ENCODE measurements around the gene SEC22A.

Gene SEC22A

GRCh38 chr3:123258811-123259420 is 57.2 kb downstream of the SEC22A start:
- H2BK15ac ChIP-seq (ENCODE audit: low read length) = no peak overlapping the region
- no peak overlapping the region for H3K27ac ChIP-seq (replicated peaks; ENCODE audit: low read length)
- H3K14ac ChIP-seq (ENCODE audit: low read length) = no peak overlapping the region
- H3K36me3 ChIP-seq (replicated peaks in 1 of 2; ENCODE audit: control insufficient read depth in 2 of 2, insufficient read depth in 2 of 2, low read length in 2 of 2) = peaks cover 0 to 31% of the 10 kb centered on the region in 2 donors
- H2BK5ac ChIP-seq (ENCODE audit: low read length) = no peak overlapping the region
- H3K4me3 ChIP-seq (ENCODE audit: low read length in 2 of 2) = no peak overlapping the region
- no peak overlapping the region for H2BK120ac ChIP-seq (ENCODE audit: low read depth, low read length)
- no peaks in the 10 kb centered on the region for H3K4me1 ChIP-seq (ENCODE audit: control insufficient read depth in 2 of 2, insufficient read depth in 1 of 2, low read depth in 1 of 2, low read length in 2 of 2)
- DNase-seq (ENCODE audit: low spot score) = no peak
- H3K27me3 ChIP-seq (ENCODE audit: control insufficient read depth in 3 of 3, insufficient read depth in 3 of 3, low read depth in 1 of 3, low read length in 3 of 3) = no peaks in the 10 kb centered on the region
- no peak overlapping the region for H2AFZ ChIP-seq (ENCODE audit: low read length)
- no peak overlapping the region for H3K23ac ChIP-seq (ENCODE audit: low read depth, low read length, poor library complexity)
- no peak overlapping the region for H4K91ac ChIP-seq (ENCODE audit: low read depth, low read length, poor library complexity)
- no peak overlapping the region for H4K8ac ChIP-seq (ENCODE audit: low read depth, low read length)
- H2BK12ac ChIP-seq (ENCODE audit: low read length) = no peak overlapping the region
- H3K4me2 ChIP-seq (ENCODE audit: insufficient read depth, low read length, poor library complexity, severe bottlenecking) = no peak overlapping the region
- no CpG with 5 or more reads among the region's 3 CpGs for WGBS, 2 donors (ENCODE audit: extremely low coverage in 2 of 2, insufficient read length in 2 of 2, insufficient replicate concordance in 1 of 2)
- H2AK5ac ChIP-seq (ENCODE audit: low read depth, low read length) = no peak overlapping the region
- H3K4ac ChIP-seq (ENCODE audit: low read length) = no peak overlapping the region
- H3K9ac ChIP-seq (ENCODE audit: low read depth, low read length, poor library complexity) = no peak overlapping the region
- H3K18ac ChIP-seq (ENCODE audit: low read length) = no peak overlapping the region
- no peaks in the 10 kb centered on the region for H3K79me1 ChIP-seq (ENCODE audit: low read depth, low read length)
- H3K9me3 ChIP-seq (replicated peaks in 1 of 2; ENCODE audit: control insufficient read depth in 2 of 2, insufficient read depth in 1 of 2, low read depth in 1 of 2, low read length in 2 of 2) = no peaks in the 10 kb centered on the region

- DNase-seq (ENCODE audit: low spot score) = no peak
- H3K9me3 ChIP-seq (replicated peaks in 1 of 2; ENCODE audit: control insufficient read depth in 2 of 2, insufficient read depth in 1 of 2, low read depth in 1 of 2, low read length in 2 of 2) = peaks cover 0 to 13% of the 10 kb centered on the region in 2 donors
- H3K18ac ChIP-seq (ENCODE audit: low read length) = no peak overlapping the region
- H3K4me1 ChIP-seq (ENCODE audit: control insufficient read depth in 2 of 2, insufficient read depth in 1 of 2, low read depth in 1 of 2, low read length in 2 of 2) = no peaks in the 10 kb centered on the region
- no peak overlapping the region for H3K4me2 ChIP-seq (ENCODE audit: insufficient read depth, low read length, poor library complexity, severe bottlenecking)
- H3K14ac ChIP-seq (ENCODE audit: low read length) = no peak overlapping the region
- H3K36me3 ChIP-seq (replicated peaks in 1 of 2; ENCODE audit: control insufficient read depth in 2 of 2, insufficient read depth in 2 of 2, low read length in 2 of 2) = peaks cover 0 to 46% of the 10 kb centered on the region in 2 donors
- H3K4ac ChIP-seq (ENCODE audit: low read length) = no peak overlapping the region
- H3K4me3 ChIP-seq (ENCODE audit: low read length in 2 of 2) = no peak overlapping the region
- H4K8ac ChIP-seq (ENCODE audit: low read depth, low read length) = no peak overlapping the region
- H2BK15ac ChIP-seq (ENCODE audit: low read length) = no peak overlapping the region
- no peak overlapping the region for H2BK12ac ChIP-seq (ENCODE audit: low read length)
- WGBS, 2 donors (ENCODE audit: extremely low coverage in 2 of 2, insufficient read length in 2 of 2, insufficient replicate concordance in 1 of 2) = no CpG with 5 or more reads among the region's 3 CpGs
- no peak overlapping the region for H2AFZ ChIP-seq (ENCODE audit: low read length)
- no peak overlapping the region for H2AK5ac ChIP-seq (ENCODE audit: low read depth, low read length)
- H2BK120ac ChIP-seq (ENCODE audit: low read depth, low read length) = no peak overlapping the region
- no peak overlapping the region for H2BK5ac ChIP-seq (ENCODE audit: low read length)
- no peaks in the 10 kb centered on the region for H3K79me1 ChIP-seq (ENCODE audit: low read depth, low read length)
- H3K27ac ChIP-seq (replicated peaks; ENCODE audit: low read length) = no peak overlapping the region
- no peak overlapping the region for H4K91ac ChIP-seq (ENCODE audit: low read depth, low read length, poor library complexity)
- no peak overlapping the region for H3K23ac ChIP-seq (ENCODE audit: low read depth, low read length, poor library complexity)
- H3K9ac ChIP-seq (ENCODE audit: low read depth, low read length, poor library complexity) = no peak overlapping the region
- no peaks in the 10 kb centered on the region for H3K27me3 ChIP-seq (ENCODE audit: control insufficient read depth in 3 of 3, insufficient read depth in 3 of 3, low read depth in 1 of 3, low read length in 3 of 3)
These were observed 59.9 kb downstream of the SEC22A start for GRCh38 chr3:123261666-123262065.

GRCh38 chr3:123262226-123262625 is 60.5 kb downstream of the SEC22A start:
- Histone ChIP-seq H3K79me1 (ENCODE audit: low read depth, low read length) (no peaks in the 10 kb centered on the region), H3K4me2 (ENCODE audit: insufficient read depth, low read length, poor library complexity, severe bottlenecking) (no peak overlapping the region), H3K27ac (replicated peaks; ENCODE audit: low read length) (no peak overlapping the region), H3K27me3 (ENCODE audit: control insufficient read depth in 3 of 3, insufficient read depth in 3 of 3, low read depth in 1 of 3, low read length in 3 of 3) (no peaks in the 10 kb centered on the region), H3K4ac (ENCODE audit: low read length) (no peak overlapping the region), H3K9ac (ENCODE audit: low read depth, low read length, poor library complexity) (no peak overlapping the region), H3K9me3 (replicated peaks in 1 of 2; ENCODE audit: control insufficient read depth in 2 of 2, insufficient read depth in 1 of 2, low read depth in 1 of 2, low read length in 2 of 2) (peaks cover 0 to 18% of the 10 kb centered on the region in 2 donors), H3K23ac (ENCODE audit: low read depth, low read length, poor library complexity) (no peak overlapping the region), H4K91ac (ENCODE audit: low read depth, low read length, poor library complexity) (no peak overlapping the region), H2AK5ac (ENCODE audit: low read depth, low read length) (no peak overlapping the region), H2BK5ac (ENCODE audit: low read length) (no peak overlapping the region), H3K36me3 (replicated peaks in 1 of 2; ENCODE audit: control insufficient read depth in 2 of 2, insufficient read depth in 2 of 2, low read length in 2 of 2) (peaks cover 0 to 50% of the 10 kb centered on the region in 2 donors), H3K4me1 (ENCODE audit: control insufficient read depth in 2 of 2, insufficient read depth in 1 of 2, low read depth in 1 of 2, low read length in 2 of 2) (no peaks in the 10 kb centered on the region), H3K18ac (ENCODE audit: low read length) (no peak overlapping the region), H3K14ac (ENCODE audit: low read length) (no peak overlapping the region), H2BK12ac (ENCODE audit: low read length) (no peak overlapping the region), H2BK120ac (ENCODE audit: low read depth, low read length) (no peak overlapping the region), H4K8ac (ENCODE audit: low read depth, low read length) (no peak overlapping the region), H2AFZ (ENCODE audit: low read length) (no peak overlapping the region), H2BK15ac (ENCODE audit: low read length) (no peak overlapping the region), H3K4me3 (ENCODE audit: low read length in 2 of 2) (no peak overlapping the region)
- no CpG with 5 or more reads among the region's 2 CpGs for WGBS, 2 donors (ENCODE audit: extremely low coverage in 2 of 2, insufficient read length in 2 of 2, insufficient replicate concordance in 1 of 2)
- DNase-seq (ENCODE audit: low spot score) = no peak

- H2AK5ac ChIP-seq (ENCODE audit: low read depth, low read length) = no peak overlapping the region
- DNase-seq (ENCODE audit: low spot score) = no peak
- 100% methylated on average over 2 of the region's 5 CpGs for whole genome bisulfite sequencing, 2 donors (ENCODE audit: extremely low coverage in 2 of 2, insufficient read length in 2 of 2, insufficient replicate concordance in 1 of 2)
These were observed 61.1 kb downstream of the SEC22A start for GRCh38 chr3:123262868-123263267.

More at GRCh38 chr3:123262868-123263267, 61.1 kb downstream of the SEC22A start:
- Histone ChIP-seq H3K18ac (ENCODE audit: low read length) (no peak overlapping the region), H3K79me1 (ENCODE audit: low read depth, low read length) (no peaks in the 10 kb centered on the region), H3K9me3 (replicated peaks in 1 of 2; ENCODE audit: control insufficient read depth in 2 of 2, insufficient read depth in 1 of 2, low read depth in 1 of 2, low read length in 2 of 2) (peaks cover 0 to 18% of the 10 kb centered on the region in 2 donors), H3K4me2 (ENCODE audit: insufficient read depth, low read length, poor library complexity, severe bottlenecking) (no peak overlapping the region), H3K9ac (ENCODE audit: low read depth, low read length, poor library complexity) (no peak overlapping the region), H3K27ac (replicated peaks; ENCODE audit: low read length) (no peak overlapping the region), H4K91ac (ENCODE audit: low read depth, low read length, poor library complexity) (no peak overlapping the region), H3K27me3 (ENCODE audit: control insufficient read depth in 3 of 3, insufficient read depth in 3 of 3, low read depth in 1 of 3, low read length in 3 of 3) (no peaks in the 10 kb centered on the region), H3K4me1 (ENCODE audit: control insufficient read depth in 2 of 2, insufficient read depth in 1 of 2, low read depth in 1 of 2, low read length in 2 of 2) (no peaks in the 10 kb centered on the region), H2AFZ (ENCODE audit: low read length) (no peak overlapping the region), H3K4ac (ENCODE audit: low read length) (no peak overlapping the region), H4K8ac (ENCODE audit: low read depth, low read length) (no peak overlapping the region), H3K4me3 (ENCODE audit: low read length in 2 of 2) (no peak overlapping the region), H2BK12ac (ENCODE audit: low read length) (no peak overlapping the region), H3K36me3 (replicated peaks in 1 of 2; ENCODE audit: control insufficient read depth in 2 of 2, insufficient read depth in 2 of 2, low read length in 2 of 2) (peaks cover 0 to 50% of the 10 kb centered on the region in 2 donors), H3K14ac (ENCODE audit: low read length) (no peak overlapping the region), H2BK5ac (ENCODE audit: low read length) (no peak overlapping the region), H2BK120ac (ENCODE audit: low read depth, low read length) (no peak overlapping the region), H3K23ac (ENCODE audit: low read depth, low read length, poor library complexity) (no peak overlapping the region), H2BK15ac (ENCODE audit: low read length) (no peak overlapping the region)
